ENCODE measurements around the gene GPR55. TPM values are rescaled to one million over a fixed set of nuclear protein-coding genes. Genes with fewer than 3 reads are reported as not detected.

GPR55 gene
- total RNA-seq, 1 experiment from 2014 or later, result 0.07 TPM

DNA sequence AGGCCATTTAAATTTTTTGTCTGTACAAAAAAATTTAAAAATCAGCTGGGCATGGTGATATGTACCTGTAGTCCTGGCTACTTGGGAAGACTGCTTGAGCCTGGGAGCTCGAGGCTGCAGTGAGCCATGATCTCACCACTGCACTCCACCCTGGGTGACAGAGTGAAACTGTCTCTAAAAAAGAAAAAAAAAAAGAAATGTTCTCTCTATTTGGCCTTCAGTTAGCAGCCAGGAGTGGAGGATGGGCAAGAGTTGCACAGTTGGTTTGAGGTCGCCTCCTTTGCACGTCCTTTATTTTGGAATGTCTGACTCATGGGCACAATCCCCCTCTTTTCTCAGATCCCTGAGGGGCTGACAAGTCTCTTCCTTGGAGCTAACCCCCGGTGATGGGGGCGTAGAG is 34.0 kb downstream of the GPR55 start:
- no peaks in the 10 kb centered on the region for H3K9me3 ChIP-seq (ENCODE audit: low read length)
- CTCF ChIA-PET, result no interaction called here
- POLR2A ChIA-PET (ENCODE audit: unreplicated experiment), result no interaction called here
- no peak for DNase-seq
- no peak overlapping the region for H3K27ac ChIP-seq (ENCODE audit: low read length)
- H3K4me1 ChIP-seq (ENCODE audit: insufficient read depth, low read length), result no peaks in the 10 kb centered on the region
- no peak overlapping the region for H2AFZ ChIP-seq (ENCODE audit: low read length)
- no peak overlapping the region for H3K4me2 ChIP-seq (ENCODE audit: low read length)
- no peak for ATAC-seq
- intact Hi-C loops (cut with micrococcal nuclease), result no loop called here
- no peaks in the 10 kb centered on the region for H3F3A ChIP-seq (ENCODE audit: low read length, unreplicated experiment)
- H3K4me3 ChIP-seq (ENCODE audit: low read length), result no peak overlapping the region
- BruUV-seq (replicated peaks), result no TSS peak
- no peaks in the 10 kb centered on the region for H3K36me3 ChIP-seq (ENCODE audit: low read depth, low read length)
- H3K9me2 ChIP-seq (replicated peaks; ENCODE audit: low read length), result no peaks in the 10 kb centered on the region
- no peak overlapping the region for H3K9ac ChIP-seq (ENCODE audit: low read length)
- no peaks in the 10 kb centered on the region for H3K79me2 ChIP-seq (ENCODE audit: low read length)
- no peaks in the 10 kb centered on the region for H3K27me3 ChIP-seq (ENCODE audit: low read length)
- H4K20me1 ChIP-seq (ENCODE audit: low read length), result no peaks in the 10 kb centered on the region
- no peak for TF ChIP-seq EZH2phosphoT487 (IDR thresholded peaks at IDR 0.05; ENCODE audit: borderline replicate concordance, low read length)

DNA sequence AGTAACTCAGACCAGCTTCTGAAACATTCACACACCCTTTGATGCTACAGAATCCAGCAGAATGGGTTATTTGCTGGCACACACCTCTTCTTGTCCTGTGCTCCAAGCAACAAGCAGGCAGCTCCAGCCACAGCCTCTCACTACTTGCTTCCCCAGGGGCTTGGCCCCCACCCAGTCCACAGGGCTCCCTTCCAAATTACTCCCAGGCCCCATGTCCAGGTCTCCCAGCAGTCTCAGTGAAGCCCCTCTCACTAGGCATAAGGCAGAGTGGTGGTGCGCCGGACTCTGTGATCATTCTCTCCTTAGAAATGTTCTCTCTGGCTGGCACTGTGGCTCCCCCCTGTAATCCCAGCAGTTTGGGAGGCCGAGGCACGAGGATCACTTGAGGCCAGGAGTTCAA is 34.4 kb downstream of the GPR55 start:
- no peaks in the 10 kb centered on the region for H3K9me2 ChIP-seq (replicated peaks; ENCODE audit: low read length)
- no peak overlapping the region for H2AFZ ChIP-seq (ENCODE audit: low read length)
- no peak overlapping the region for H3K9ac ChIP-seq (ENCODE audit: low read length)
- H3K27me3 ChIP-seq (ENCODE audit: low read length), result no peaks in the 10 kb centered on the region
- intact Hi-C loops (cut with micrococcal nuclease), result no loop called here
- no peak for TF ChIP-seq EZH2 (IDR thresholded peaks at IDR 0.05; ENCODE audit: low read length, unreplicated experiment)
- TF ChIP-seq, protein P1, sequence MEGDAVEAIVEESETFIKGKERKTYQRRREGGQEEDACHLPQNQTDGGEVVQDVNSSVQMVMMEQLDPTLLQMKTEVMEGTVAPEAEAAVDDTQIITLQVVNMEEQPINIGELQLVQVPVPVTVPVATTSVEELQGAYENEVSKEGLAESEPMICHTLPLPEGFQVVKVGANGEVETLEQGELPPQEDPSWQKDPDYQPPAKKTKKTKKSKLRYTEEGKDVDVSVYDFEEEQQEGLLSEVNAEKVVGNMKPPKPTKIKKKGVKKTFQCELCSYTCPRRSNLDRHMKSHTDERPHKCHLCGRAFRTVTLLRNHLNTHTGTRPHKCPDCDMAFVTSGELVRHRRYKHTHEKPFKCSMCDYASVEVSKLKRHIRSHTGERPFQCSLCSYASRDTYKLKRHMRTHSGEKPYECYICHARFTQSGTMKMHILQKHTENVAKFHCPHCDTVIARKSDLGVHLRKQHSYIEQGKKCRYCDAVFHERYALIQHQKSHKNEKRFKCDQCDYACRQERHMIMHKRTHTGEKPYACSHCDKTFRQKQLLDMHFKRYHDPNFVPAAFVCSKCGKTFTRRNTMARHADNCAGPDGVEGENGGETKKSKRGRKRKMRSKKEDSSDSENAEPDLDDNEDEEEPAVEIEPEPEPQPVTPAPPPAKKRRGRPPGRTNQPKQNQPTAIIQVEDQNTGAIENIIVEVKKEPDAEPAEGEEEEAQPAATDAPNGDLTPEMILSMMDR (conservative IDR thresholded peaks at IDR 0.05; ENCODE audit: low read depth, low read length), result no peak
- TF ChIP-seq EZH2phosphoT487 (IDR thresholded peaks at IDR 0.05; ENCODE audit: borderline replicate concordance, low read length), result no peak
- POLR2A ChIA-PET (ENCODE audit: unreplicated experiment), result no interaction called here
- ATAC-seq (no peak), DNase-seq (no peak)
- BruUV-seq (replicated peaks), result no TSS peak
- no peaks in the 10 kb centered on the region for H3K79me2 ChIP-seq (ENCODE audit: low read length)
- H4K20me1 ChIP-seq (ENCODE audit: low read length), result no peaks in the 10 kb centered on the region
- no peaks in the 10 kb centered on the region for H3F3A ChIP-seq (ENCODE audit: low read length, unreplicated experiment)
- H3K36me3 ChIP-seq (ENCODE audit: low read depth, low read length), result no peaks in the 10 kb centered on the region
- no peaks in the 10 kb centered on the region for H3K9me3 ChIP-seq (ENCODE audit: low read length)
- H3K4me1 ChIP-seq (ENCODE audit: insufficient read depth, low read length), result no peaks in the 10 kb centered on the region
- no peak overlapping the region for H3K4me2 ChIP-seq (ENCODE audit: low read length)
- H3K27ac ChIP-seq (ENCODE audit: low read length), result no peak overlapping the region
- H3K4me3 ChIP-seq (ENCODE audit: low read length), result no peak overlapping the region
- CTCF ChIA-PET, result no interaction called here

DNA sequence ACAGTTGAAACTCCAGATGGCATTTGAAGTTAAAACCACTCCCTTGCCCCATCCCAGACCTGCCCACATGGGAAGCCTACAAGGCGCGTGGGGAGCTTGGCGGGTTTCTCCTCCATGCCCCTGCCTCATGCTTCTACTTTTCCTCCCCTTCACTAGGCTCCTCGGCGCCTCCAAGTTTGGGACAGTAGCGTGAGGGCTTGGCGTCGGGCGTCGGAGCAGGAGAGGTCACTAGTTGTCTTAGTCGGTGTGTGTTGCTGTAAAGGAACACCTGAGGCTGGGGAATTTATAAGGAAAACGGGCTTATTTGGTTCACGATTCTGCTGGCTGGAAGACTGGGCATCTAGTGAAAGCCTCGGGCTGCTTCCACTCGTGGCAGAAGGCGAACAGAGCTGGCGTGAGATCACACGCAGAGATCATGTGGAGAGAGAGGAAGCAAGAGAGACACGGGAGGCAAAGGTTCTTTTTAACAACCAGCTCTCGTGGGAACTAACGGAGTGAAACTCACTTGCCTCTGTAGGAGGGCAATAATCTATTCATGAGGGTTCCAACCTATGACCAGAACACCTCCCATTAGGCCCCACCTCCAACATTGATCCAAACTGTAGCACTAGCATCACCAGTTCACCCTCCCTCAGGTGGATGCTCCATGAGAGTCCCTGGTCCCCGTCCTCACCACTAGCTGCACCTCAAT is 35.0 kb downstream of the GPR55 start:
- no peak overlapping the region for H2AFZ ChIP-seq (ENCODE audit: low read length)
- intact Hi-C loops (cut with micrococcal nuclease), result no loop called here
- H3K9me2 ChIP-seq (replicated peaks; ENCODE audit: low read length), result no peaks in the 10 kb centered on the region
- no peaks in the 10 kb centered on the region for H3K4me1 ChIP-seq (ENCODE audit: insufficient read depth, low read length)
- H3K79me2 ChIP-seq (ENCODE audit: low read length), result no peaks in the 10 kb centered on the region
- H3K27me3 ChIP-seq (ENCODE audit: low read length), result no peaks in the 10 kb centered on the region
- H3K9me3 ChIP-seq (ENCODE audit: low read length), result no peaks in the 10 kb centered on the region
- no peak overlapping the region for H3K4me2 ChIP-seq (ENCODE audit: low read length)
- POLR2A ChIA-PET (ENCODE audit: unreplicated experiment), result no interaction called here
- H3F3A ChIP-seq (ENCODE audit: low read length, unreplicated experiment), result no peaks in the 10 kb centered on the region
- no TSS peak for BruUV-seq (replicated peaks)
- no peak overlapping the region for H3K27ac ChIP-seq (ENCODE audit: low read length)
- no peaks in the 10 kb centered on the region for H3K36me3 ChIP-seq (ENCODE audit: low read depth, low read length)
- no peaks in the 10 kb centered on the region for H4K20me1 ChIP-seq (ENCODE audit: low read length)
- CTCF ChIA-PET, result no interaction called here
- no peak for DNase-seq
- ATAC-seq, result no peak
- H3K4me3 ChIP-seq (ENCODE audit: low read length), result no peak overlapping the region
- TF ChIP-seq EZH2phosphoT487 (IDR thresholded peaks at IDR 0.05; ENCODE audit: borderline replicate concordance, low read length) (no peak), EZH2 (IDR thresholded peaks at IDR 0.05; ENCODE audit: low read length, unreplicated experiment) (no peak)
- TF ChIP-seq, protein P1 (conservative IDR thresholded peaks at IDR 0.05; ENCODE audit: low read depth, low read length), result no peak
- no peak overlapping the region for H3K9ac ChIP-seq (ENCODE audit: low read length)
